ENCODE results near the gene TMEM238.

DNA sequence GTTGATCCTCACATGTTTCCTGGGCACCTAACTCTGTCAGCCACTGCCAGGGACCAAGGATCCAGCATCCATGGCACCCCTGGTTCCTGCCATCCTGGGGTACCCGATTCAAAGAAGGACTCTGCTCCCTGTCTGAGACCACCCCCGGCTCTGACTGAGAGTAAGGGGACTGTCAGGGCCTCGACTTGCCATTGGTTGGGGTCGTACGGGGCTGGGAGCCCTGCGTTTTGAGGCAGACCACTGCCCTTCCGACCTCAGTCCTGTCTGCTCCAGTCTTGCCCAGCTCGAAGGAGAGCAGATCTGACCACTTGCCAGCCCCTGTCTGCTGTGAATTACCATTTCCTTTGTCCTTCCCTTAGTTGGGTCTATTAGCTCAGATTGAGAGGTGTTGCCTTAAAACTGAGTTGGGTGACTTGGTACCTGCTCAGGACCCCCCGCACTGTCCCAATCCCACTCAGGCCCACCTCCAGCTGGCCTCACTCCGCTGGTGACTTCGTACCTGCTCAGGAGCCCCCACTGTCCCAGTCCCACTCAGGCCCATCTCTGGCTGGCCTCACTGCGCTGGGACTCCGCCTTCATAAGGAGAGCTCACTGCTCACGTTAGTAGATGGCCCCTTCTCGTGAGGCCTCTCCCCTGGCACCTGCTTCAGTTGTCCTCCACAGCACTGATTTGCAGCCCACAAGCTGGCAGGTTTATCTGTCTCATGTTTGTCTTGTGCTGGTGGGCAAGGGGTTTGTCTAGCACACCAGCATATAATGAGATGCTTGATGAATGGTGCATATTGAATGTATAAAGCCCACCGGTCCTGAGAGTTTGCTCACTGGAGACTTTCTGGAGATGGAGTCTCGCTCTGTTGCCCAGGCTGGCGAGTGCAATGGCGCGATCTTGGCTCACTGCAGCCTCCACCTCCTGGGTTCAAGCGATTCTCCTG, 5.6 kb upstream of the TMEM238 start:
- TF ChIP-seq CTCF (IDR thresholded peaks at IDR 0.05; ENCODE audit: low read depth, low read length, poor library complexity, severe bottlenecking), result no peak
- no peak for TF ChIP-seq EZH2phosphoT487 (IDR thresholded peaks at IDR 0.05; ENCODE audit: borderline replicate concordance, low read length)

All from DOHH2 (cell line).